HCT116 (cell line): ENCODE measurements around the gene OR6Q1. TPM values are rescaled to one million over a fixed set of nuclear protein-coding genes. Genes with fewer than 3 reads are reported as not detected.
"Not testable (repeated sequence)": the region's sequence is repeated elsewhere in the genome, so short reads cannot be mapped to it uniquely, and the experiment has no call there.

Experiments
- ATAC-seq: fragments of 200-7000 bp; cut with Tn5 transposase; 2 replicates; pipeline ENCODE4 v1.9.1; 2020; ENCODE audit warnings: mild to moderate bottlenecking, moderate library complexity
- BruUV-seq: library from RNA; stranded (reverse); fragments of 400-500 nt; replicated peaks from 2 replicates; lab custom pipeline; 2021; lab: Mats Ljungman, UMichigan
- CTCF ChIA-PET: fragments of 300-600 bp; sonication (Branson Sonifier 250); formaldehyde crosslinking; loops from one replicate; lab custom pipeline; 2021; ENCODE audit warnings: antibody characterized with exemption; lab: Charles Lee
- POLR2A ChIA-PET: fragments of 300-600, 350-600 bp; sonication (Branson Sonifier 250); formaldehyde crosslinking; loops from one replicate; lab custom pipeline; 2021; ENCODE audit warnings: antibody characterized with exemption; lab: Charles Lee
- RAD21 ChIA-PET, 2 experiments: fragments of 300-600 bp; sonication (Branson Sonifier 250); formaldehyde crosslinking; loops; one replicate each; lab custom pipeline; 2023; ENCODE audit warnings: low total read pairs in 2 of 2; ENCODE audit not compliant: uncharacterized antibody in 2 of 2, unreplicated experiment in 2 of 2, low non-redundant PET in 1 of 2; lab: Charles Lee
- DNase-seq: peaks from one replicate; pipeline ENCODE4 v3.0.0-alpha.2; 2010; ENCODE audit warnings: low read depth, low spot score
- H2AFZ ChIP-seq: fragments of 200-600 bp; shearing (Covaris generic), sonication (generic); 2 replicates; pipeline ENCODE4 v1.6.1; 2017; ENCODE audit warnings: low read depth, mixed run types, mixed read lengths, antibody characterized with exemption, low read length; ENCODE audit not compliant: poor library complexity, severe bottlenecking
- H3K27ac ChIP-seq: 2 replicates; pipeline ENCODE4 v1.5.1; 2012; ENCODE audit warnings: low read depth, low read length
- H3K27me3 ChIP-seq: fragments of 200-600 bp; sonication (generic); 2 replicates; pipeline ENCODE4 v1.6.1; 2016; ENCODE audit warnings: mixed run types, low read length, mixed read lengths; ENCODE audit not compliant: insufficient read depth
- H3K36me3 ChIP-seq, 2 experiments: fragments of 200-500 bp in 1 of 2; fragments of 200-600 bp in 1 of 2; sonication (Bioruptor generic) in 1 of 2; sonication (generic) in 1 of 2; 2 replicates each; pipeline versions ENCODE4 v1.5.1 to v1.6.1; 2014 to 2016; ENCODE audit warnings: low read length in 2 of 2, inconsistent platforms in 1 of 2, mixed read lengths in 1 of 2, mixed run types in 1 of 2; ENCODE audit not compliant: insufficient read depth in 2 of 2, control insufficient read depth in 1 of 2
- H3K4me1 ChIP-seq, 2 experiments: fragments of 200-600 bp in 1 of 2; sonication (generic) in 1 of 2; 2 replicates each; pipeline versions ENCODE4 v1.5.1 to v1.6.1; 2012 to 2017; ENCODE audit warnings: low read length in 2 of 2, inconsistent platforms in 1 of 2, mild to moderate bottlenecking in 1 of 2, mixed read lengths in 1 of 2, mixed run types in 1 of 2, moderate library complexity in 1 of 2; ENCODE audit not compliant: insufficient read depth in 2 of 2, control insufficient read depth in 1 of 2
- H3K4me2 ChIP-seq: fragments of 200-600 bp; sonication (generic); 2 replicates; pipeline ENCODE4 v1.6.1; 2017; ENCODE audit warnings: mixed run types, low read length, mixed read lengths
- H3K4me3 ChIP-seq, 2 experiments: fragments of 200-600 bp in 1 of 2; sonication (generic) in 1 of 2; replicated peaks in 1 of 2; 2 replicates each; pipeline ENCODE4 v1.5.1; 2011 to 2016; ENCODE audit warnings: low read length in 2 of 2, control low read depth in 1 of 2, low read depth in 1 of 2, mild to moderate bottlenecking in 1 of 2, mixed read lengths in 1 of 2, mixed run types in 1 of 2
- H3K79me2 ChIP-seq: fragments of 200-600 bp; sonication (generic); 2 replicates; pipeline ENCODE4 v1.6.1; 2017; ENCODE audit warnings: mild to moderate bottlenecking, mixed run types, low read length, moderate library complexity, mixed read lengths; ENCODE audit not compliant: insufficient read depth
- H3K9ac ChIP-seq: fragments of 200-600 bp; sonication (generic); 2 replicates; pipeline ENCODE4 v1.6.1; 2016; ENCODE audit warnings: low read length, mixed read lengths
- H3K9me2 ChIP-seq: fragments of 200-600 bp; sonication (generic), shearing (Covaris generic); 2 replicates; pipeline ENCODE4 v1.6.1; 2017; ENCODE audit warnings: mixed run types, mild to moderate bottlenecking, moderate library complexity; ENCODE audit not compliant: insufficient read depth
- H3K9me3 ChIP-seq, 2 experiments: fragments of 200-500 bp in 1 of 2; fragments of 200-600 bp in 1 of 2; sonication (Bioruptor generic) in 1 of 2; sonication (generic) in 1 of 2; 2 replicates each; pipeline ENCODE4 v1.6.1; 2014 to 2017; ENCODE audit warnings: low read length in 2 of 2, mixed read lengths in 2 of 2, inconsistent platforms in 1 of 2, low read depth in 1 of 2, mild to moderate bottlenecking in 1 of 2, mixed run types in 1 of 2, moderate library complexity in 1 of 2; ENCODE audit not compliant: control insufficient read depth in 1 of 2, insufficient read depth in 1 of 2
- H4K20me1 ChIP-seq: fragments of 200-600 bp; sonication (generic), shearing (Covaris generic); 2 replicates; pipeline ENCODE4 v1.6.1; 2017; ENCODE audit warnings: mixed run types, mild to moderate bottlenecking, moderate library complexity; ENCODE audit not compliant: insufficient read depth
- EGR1 ChIP-seq: IDR thresholded peaks from 2 replicates; pipeline ENCODE4 v1.6.1; 2012; ENCODE audit warnings: low read depth
- FOSL1 ChIP-seq: IDR thresholded peaks from 2 replicates; pipeline ENCODE4 v1.6.1; 2012; ENCODE audit warnings: low read depth
- RAD21 ChIP-seq: IDR thresholded peaks from 2 replicates; pipeline ENCODE4 v1.6.1; 2012; ENCODE audit warnings: low read depth, mild to moderate bottlenecking
- SP1 ChIP-seq: IDR thresholded peaks from 2 replicates; pipeline ENCODE4 v1.6.1; 2012; ENCODE audit warnings: low read depth
- intact Hi-C: fragments of 100-400 bp; cut with micrococcal nuclease; formaldehyde crosslinking; loops from 2 replicates; pipeline ENCODE4 v1.10.0; 2022
- total RNA-seq: library from RNA; stranded (reverse); gene quantifications from one replicate; pipeline ENCODE4 v1.2.1, GENCODE V29; 2021; ENCODE audit not compliant: unreplicated experiment
- TF ChIP-seq, protein P1 (sequence below), 3 experiments: fragments of 200-600 bp in 1 of 3; sonication (generic) in 1 of 3; IDR thresholded peaks in 2 of 3; conservative IDR thresholded peaks in 1 of 3; 2 replicates each; pipeline ENCODE4 v1.5.1; 2012 to 2017; ENCODE audit warnings: low read depth in 2 of 3, low read length in 2 of 3, antibody characterized with exemption in 1 of 3, borderline replicate concordance in 1 of 3, control low read depth in 1 of 3, mild to moderate bottlenecking in 1 of 3, mixed read lengths in 1 of 3, mixed run types in 1 of 3, moderate library complexity in 1 of 3; ENCODE audit not compliant: insufficient read depth in 1 of 3

Gene OR6Q1
- total RNA-seq, 1 experiment from 2014 or later = not detected

- TF ChIP-seq, protein P1, sequence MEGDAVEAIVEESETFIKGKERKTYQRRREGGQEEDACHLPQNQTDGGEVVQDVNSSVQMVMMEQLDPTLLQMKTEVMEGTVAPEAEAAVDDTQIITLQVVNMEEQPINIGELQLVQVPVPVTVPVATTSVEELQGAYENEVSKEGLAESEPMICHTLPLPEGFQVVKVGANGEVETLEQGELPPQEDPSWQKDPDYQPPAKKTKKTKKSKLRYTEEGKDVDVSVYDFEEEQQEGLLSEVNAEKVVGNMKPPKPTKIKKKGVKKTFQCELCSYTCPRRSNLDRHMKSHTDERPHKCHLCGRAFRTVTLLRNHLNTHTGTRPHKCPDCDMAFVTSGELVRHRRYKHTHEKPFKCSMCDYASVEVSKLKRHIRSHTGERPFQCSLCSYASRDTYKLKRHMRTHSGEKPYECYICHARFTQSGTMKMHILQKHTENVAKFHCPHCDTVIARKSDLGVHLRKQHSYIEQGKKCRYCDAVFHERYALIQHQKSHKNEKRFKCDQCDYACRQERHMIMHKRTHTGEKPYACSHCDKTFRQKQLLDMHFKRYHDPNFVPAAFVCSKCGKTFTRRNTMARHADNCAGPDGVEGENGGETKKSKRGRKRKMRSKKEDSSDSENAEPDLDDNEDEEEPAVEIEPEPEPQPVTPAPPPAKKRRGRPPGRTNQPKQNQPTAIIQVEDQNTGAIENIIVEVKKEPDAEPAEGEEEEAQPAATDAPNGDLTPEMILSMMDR (IDR thresholded peaks at IDR 0.05 in 2 of 3, conservative IDR thresholded peaks at IDR 0.05 in 1 of 3; ENCODE audit: borderline replicate concordance in 1 of 3, insufficient read depth in 1 of 3, low read depth in 2 of 3, low read length in 2 of 3) = no peak
- TF ChIP-seq EGR1 = no peak
- no peak for TF ChIP-seq RAD21
- TF ChIP-seq FOSL1 = no peak
- no peak for TF ChIP-seq SP1
Observed at GRCh38 chr11:57983191-57983590, 47.6 kb upstream of the OR6Q1 start (continued).

DNA sequence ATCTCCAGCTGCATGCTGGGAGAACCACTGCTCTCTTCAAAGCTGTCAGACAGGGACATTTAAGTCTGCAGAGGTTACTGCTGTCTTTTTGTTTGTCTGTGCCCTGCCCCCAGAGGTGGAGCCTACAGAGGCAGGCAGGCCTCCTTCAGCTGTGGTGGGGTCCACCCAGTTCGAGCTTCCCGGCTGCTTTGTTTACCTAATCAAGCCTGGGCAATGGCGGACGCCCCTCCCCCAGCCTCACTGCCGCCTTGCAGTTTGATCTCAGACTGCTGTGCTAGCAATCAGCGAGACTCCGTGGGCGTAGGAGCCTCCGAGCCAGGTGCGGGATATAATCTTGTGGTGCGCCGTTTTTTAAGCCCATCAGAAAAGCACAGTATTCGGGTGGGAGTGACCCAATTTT, 31.2 kb upstream of the OR6Q1 start:
- DNase-seq, H3K79me2 ChIP-seq, H3K9me2 ChIP-seq, CTCF ChIA-PET, H3K9me3 ChIP-seq, H3K9ac ChIP-seq, H3K4me3 ChIP-seq, H3K27ac ChIP-seq, H3K4me2 ChIP-seq, POLR2A ChIA-PET, H3K4me1 ChIP-seq, ATAC-seq, H2AFZ ChIP-seq, H4K20me1 ChIP-seq, RAD21 ChIA-PET, H3K36me3 ChIP-seq, BruUV-seq, intact Hi-C loops: not testable (repeated sequence)
- H3K27me3 ChIP-seq = peaks cover 12% of the 10 kb centered on the region; the same call in 1 of the 2 replicates

DNA sequence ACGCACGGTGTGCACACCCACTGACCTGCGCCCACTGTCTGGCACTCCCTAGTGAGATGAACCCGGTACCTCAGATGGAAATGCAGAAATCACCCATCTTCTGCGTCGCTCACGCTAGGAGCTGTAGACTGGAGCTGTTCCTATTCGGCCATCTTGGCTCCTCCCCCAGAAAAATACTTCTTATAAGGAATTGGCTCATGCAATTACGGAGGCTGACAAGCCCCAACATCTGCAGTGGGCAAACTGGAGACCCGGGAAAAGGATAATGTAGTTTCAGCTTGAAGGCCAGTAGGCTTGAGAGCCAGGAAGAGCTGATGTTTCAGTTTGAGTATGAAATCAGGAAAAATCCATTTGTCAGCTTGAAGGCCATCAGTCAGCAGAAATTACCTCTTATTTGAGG, 30.7 kb upstream of the OR6Q1 start:
- H3K9ac ChIP-seq, RAD21 ChIA-PET, H3K4me3 ChIP-seq, H3K9me2 ChIP-seq, CTCF ChIA-PET, POLR2A ChIA-PET, ATAC-seq, H3K9me3 ChIP-seq, H4K20me1 ChIP-seq, H3K27ac ChIP-seq, H2AFZ ChIP-seq, intact Hi-C loops, H3K4me1 ChIP-seq, BruUV-seq, H3K4me2 ChIP-seq, DNase-seq, H3K79me2 ChIP-seq, H3K36me3 ChIP-seq: not testable (repeated sequence)
- peaks cover 12% of the 10 kb centered on the region; the same call in 1 of the 2 replicates for H3K27me3 ChIP-seq
